ENCODE data around the gene GAREM1.
"Not testable (repeated sequence)": the region's sequence is repeated elsewhere in the genome, so short reads cannot be mapped to it uniquely, and the experiment has no call there.

GAREM1 gene

GRCh38 chr18:32470714-32471633 is at the start of gene GAREM1:
TSS of gene GAREM1 (minus strand) at chr18:32470882. CDS start at chr18:32470428, 454 bp downstream.
- DNase-seq (ENCODE audit: insufficient read length, low spot score) (peak; percentile 65), FAIRE-seq (no peak)

- DNase-seq (ENCODE audit: insufficient read length, low spot score) (no peak), FAIRE-seq (no peak)
Observed at GRCh38 chr18:32511147-32511546, 40.5 kb upstream of the GAREM1 start.

- no peak for FAIRE-seq
- DNase-seq (ENCODE audit: insufficient read length, low spot score): no peak
Observed at GRCh38 chr18:32509111-32509510, 38.4 kb upstream of the GAREM1 start.

- DNase-seq (ENCODE audit: insufficient read length, low spot score) (no peak), FAIRE-seq (no peak)
Observed at GRCh38 chr18:32507093-32507492, 36.4 kb upstream of the GAREM1 start.

- DNase-seq (ENCODE audit: insufficient read length, low spot score): no peak
- no peak for FAIRE-seq
Observed at GRCh38 chr18:32502014-32502413, 31.3 kb upstream of the GAREM1 start.

DNA sequence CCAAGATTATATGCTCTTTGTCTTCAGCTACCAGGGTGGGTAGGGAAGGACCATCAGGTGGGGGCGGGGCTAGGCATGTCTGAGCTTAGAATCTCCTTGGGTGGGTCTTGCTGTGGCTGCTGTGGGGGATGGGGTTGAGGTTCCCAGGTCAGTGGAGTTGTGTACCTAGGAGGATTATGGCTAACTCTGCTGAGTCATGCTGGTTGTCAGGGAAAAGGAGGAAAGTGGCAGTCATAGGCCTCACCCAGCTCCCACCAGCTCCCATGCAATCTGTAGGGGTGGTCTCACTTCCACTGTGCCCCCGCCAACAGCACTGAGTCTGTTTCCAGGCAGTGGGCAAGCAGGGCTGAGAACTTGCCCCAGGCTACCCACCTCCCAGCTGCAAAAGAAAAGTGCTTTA is 30.6 kb upstream of the GAREM1 start:
- not testable (repeated sequence) for DNase-seq (ENCODE audit: insufficient read length, low spot score); FAIRE-seq

GRCh38 chr18:32483002-32483401 is 12.3 kb upstream of the GAREM1 start:
- DNase-seq (ENCODE audit: insufficient read length, low spot score) (no peak), FAIRE-seq (no peak)

- no peak for DNase-seq (ENCODE audit: insufficient read length, low spot score)
- FAIRE-seq: no peak
Observed at GRCh38 chr18:32482117-32482516, 11.4 kb upstream of the GAREM1 start.

DNA sequence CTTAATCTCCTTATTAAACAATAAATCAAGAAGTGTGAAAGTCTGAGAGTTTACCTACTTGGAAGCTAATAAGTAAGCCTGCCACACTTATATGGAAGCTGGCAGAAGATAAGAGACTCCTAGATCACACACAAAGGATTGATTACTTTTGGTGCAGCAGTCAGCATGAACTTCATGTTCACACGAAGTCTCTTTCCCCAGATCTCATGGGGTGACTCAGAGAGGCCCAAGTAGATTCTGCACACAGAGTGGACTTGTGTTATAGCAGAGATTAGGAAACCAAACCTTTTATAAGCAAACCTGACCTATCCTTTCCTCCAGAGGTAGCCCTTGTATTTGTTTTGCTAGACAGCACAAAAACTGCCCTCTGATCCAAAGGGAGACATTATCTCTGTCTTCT is 9.9 kb upstream of the GAREM1 start:
- FAIRE-seq (no peak), DNase-seq (ENCODE audit: insufficient read length, low spot score) (no peak)

- FAIRE-seq (no peak), DNase-seq (ENCODE audit: insufficient read length, low spot score) (no peak)
Observed at GRCh38 chr18:32478807-32479206, 8.1 kb upstream of the GAREM1 start.

GRCh38 chr18:32478317-32478716 is 7.6 kb upstream of the GAREM1 start:
- DNase-seq (ENCODE audit: insufficient read length, low spot score): no peak
- no peak for FAIRE-seq

- DNase-seq (ENCODE audit: insufficient read length, low spot score): no peak
Observed at GRCh38 chr18:32476106-32476505, 5.4 kb upstream of the GAREM1 start.

GRCh38 chr18:32475069-32475468 is 4.4 kb upstream of the GAREM1 start:
- not testable (repeated sequence) for FAIRE-seq

More at GRCh38 chr18:32476106-32476505, 5.4 kb upstream of the GAREM1 start:
- FAIRE-seq: no peak

DNA sequence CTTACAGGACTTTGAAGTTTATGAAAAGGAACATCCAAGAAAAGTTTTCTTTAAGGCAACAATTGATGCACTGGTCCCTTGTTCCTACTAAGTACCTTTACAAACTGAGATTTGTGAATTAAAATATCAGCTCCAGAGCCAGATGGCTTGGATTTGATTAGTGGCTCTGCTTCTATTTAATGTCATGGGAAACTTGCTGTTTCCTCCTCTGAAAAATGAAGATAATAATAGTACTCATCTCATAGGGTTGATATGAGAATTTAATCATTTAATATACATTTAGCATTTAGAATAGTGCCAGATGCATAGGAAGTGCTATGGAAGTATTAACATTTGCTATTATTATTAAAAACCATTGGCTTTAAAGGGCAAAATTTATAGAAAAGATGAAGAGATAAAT is 2.6 kb upstream of the GAREM1 start:
- FAIRE-seq: no peak
- no peak for DNase-seq (ENCODE audit: insufficient read length, low spot score)

More at GRCh38 chr18:32475069-32475468, 4.4 kb upstream of the GAREM1 start:
- not testable (repeated sequence) for DNase-seq (ENCODE audit: insufficient read length, low spot score)

DNA sequence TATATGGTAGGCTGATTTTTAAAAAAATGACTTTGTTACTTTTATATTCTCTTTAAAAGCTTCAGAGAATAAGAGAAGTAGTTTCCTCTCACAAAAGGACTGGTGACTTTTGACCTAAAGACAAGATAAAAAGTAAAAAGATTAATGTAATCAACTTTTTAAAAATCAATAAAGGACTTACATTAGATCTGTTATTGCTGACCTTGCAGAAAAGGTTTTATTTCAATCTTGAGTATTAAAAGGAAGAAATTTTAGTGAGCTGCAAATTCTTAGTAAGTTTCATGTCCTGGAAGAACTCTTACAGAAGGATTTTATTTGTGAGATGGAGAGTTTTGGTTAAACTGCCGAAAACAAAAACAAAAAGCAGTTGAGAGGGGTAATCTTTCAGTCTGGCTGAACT is 2.2 kb upstream of the GAREM1 start:
- no peak for DNase-seq (ENCODE audit: insufficient read length, low spot score)
- FAIRE-seq: no peak

DNA sequence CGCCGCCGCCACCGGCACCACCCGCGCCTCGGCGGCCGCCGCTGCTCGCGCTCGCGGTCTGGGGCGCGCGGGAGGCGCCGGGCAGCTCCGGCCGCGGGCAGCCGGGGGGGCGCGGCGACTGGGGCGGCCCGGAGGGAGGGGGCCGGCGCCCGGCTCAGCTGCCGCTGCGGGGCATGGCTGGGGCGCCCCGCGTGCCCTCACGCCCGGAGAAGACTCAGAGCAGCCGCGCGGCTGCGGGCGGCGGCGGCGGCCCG is 295 bp downstream of the GAREM1 start:
- FAIRE-seq (no peak), DNase-seq (ENCODE audit: insufficient read length, low spot score) (no peak)

DNA sequence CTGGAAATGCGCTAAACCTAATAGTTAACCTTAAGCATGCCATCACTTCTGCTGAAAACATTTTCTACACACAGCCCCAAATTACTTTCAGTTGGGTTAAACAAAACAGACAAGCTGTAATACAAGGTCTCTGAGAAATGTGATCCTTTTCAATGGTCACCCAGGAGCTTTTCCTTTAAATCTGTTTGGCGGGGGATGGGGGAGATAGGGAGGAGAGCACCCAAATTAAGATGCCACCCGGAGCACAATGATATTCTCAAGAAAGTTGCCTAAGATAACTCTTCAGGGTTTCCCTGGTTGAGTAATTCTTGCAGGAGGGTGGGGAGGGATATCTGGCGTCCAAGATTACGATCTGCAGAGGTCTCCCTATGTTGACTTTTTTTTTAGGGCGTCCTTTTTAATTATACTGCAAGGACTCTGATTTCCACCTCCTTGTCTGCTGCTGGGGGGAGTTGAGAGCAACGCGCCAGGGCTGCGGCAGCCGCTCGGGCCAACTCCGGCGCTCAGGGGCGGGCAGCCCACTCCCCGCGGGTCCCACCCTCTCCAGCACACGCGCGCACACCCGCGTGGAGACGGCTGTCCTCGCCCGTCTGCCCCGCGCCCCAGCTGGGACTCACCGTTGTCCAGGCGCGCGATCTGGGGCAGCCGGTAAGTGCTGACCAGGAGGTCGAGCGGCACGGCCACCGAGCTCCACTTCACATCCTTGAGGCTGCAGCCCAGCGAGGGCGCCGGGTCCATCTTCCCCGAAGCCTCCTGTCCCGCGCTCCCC is 807 bp downstream of the GAREM1 start:
- DNase-seq (ENCODE audit: insufficient read length, low spot score): no peak
- no peak for FAIRE-seq

DNA sequence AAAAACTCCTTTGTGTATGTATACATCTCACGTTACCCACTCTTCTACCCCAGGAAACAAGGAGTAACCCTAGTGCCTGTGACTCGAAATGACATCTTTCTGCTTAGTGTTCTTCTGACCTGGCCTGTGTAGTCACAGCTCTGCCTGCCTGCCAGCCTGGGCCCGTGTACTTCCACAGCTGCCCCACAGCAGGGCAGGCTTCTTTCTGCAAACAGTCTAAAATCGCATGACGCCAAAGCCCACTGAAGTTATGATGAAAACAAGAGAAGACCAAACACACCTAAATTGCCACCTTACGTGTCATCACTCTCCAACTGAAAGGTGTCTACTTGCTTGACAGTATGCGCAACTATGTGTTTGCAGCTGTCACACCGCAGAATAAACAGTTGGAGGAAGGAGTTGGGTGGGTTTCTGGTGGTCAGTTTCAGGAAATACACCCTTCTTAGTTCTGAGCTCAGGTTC is 1.5 kb downstream of the GAREM1 start:
- FAIRE-seq (no peak), DNase-seq (ENCODE audit: insufficient read length, low spot score) (no peak)

GRCh38 chr18:32468147-32468845 is 2.4 kb downstream of the GAREM1 start:
- no peak for FAIRE-seq
- DNase-seq (ENCODE audit: insufficient read length, low spot score): no peak

DNA sequence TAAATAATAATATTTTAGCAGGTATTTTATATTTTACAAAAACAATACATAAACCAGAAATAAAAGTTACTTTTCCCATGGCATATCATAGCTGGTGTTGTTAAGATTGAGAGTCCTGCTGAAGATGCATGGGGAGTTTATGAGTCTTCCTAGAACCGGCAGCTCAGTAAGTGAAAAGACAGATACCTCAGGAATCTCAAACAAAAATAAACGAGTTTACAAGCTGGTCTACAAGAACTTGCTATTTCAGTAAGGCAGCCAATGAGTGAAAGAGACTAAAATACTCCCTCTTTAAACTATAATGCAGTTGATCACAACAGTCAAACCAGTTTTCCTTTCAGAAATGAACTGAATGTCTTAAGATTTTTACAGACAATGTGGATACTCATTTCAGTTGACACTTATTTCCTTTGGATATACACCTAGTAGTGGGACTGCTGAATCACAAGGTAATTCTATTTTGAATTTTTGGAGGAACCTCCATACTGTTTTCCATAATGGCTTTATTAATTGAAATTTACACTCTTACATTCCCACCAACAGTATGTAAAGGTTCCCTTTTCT is 8.9 kb downstream of the GAREM1 start:
- DNase-seq (ENCODE audit: insufficient read length, low spot score) (no peak), FAIRE-seq (no peak)

GRCh38 chr18:32460171-32460731 is 10.4 kb downstream of the GAREM1 start:
- no peak for DNase-seq (ENCODE audit: insufficient read length, low spot score)
- no peak for FAIRE-seq
